H1 (cell line): ENCODE data around the gene CACNA1G. TPM values are rescaled to one million over a fixed set of nuclear protein-coding genes. Genes with fewer than 3 reads are reported as not detected.

Experiments used
- CTCF ChIA-PET: fragments of 300-600 bp; sonication (Branson Sonifier 250); formaldehyde crosslinking; loops from one replicate; lab custom pipeline; 2021; ENCODE audit not compliant: partially characterized antibody; lab: Charles Lee
- POLR2A ChIA-PET: fragments of 300-600 bp; sonication (Branson Sonifier 250); formaldehyde crosslinking; loops from one replicate; lab custom pipeline; 2021; ENCODE audit warnings: inconsistent platforms; ENCODE audit not compliant: partially characterized antibody; lab: Charles Lee
- DNase-seq, 2 experiments: peaks; one replicate each; pipeline versions ENCODE4 v3.0.0 to v3.0.0-alpha.2; 2010 to 2022; ENCODE audit warnings: low spot score in 2 of 2, low read depth in 1 of 2, mixed read lengths in 1 of 2
- FAIRE-seq: peaks from 2 replicates; lab custom pipeline; 2011; peaks lifted over from hg19 to GRCh38; lab: Jason Lieb, UNC
- H2AFZ ChIP-seq: 2 replicates; pipeline ENCODE4 v1.8.1; 2012; ENCODE audit warnings: low read length, inconsistent platforms
- H2AK5ac ChIP-seq: 2 replicates; pipeline ENCODE4 v1.6.1; 2013; ENCODE audit warnings: low read depth, low read length
- H2BK120ac ChIP-seq: replicated peaks from 2 replicates; pipeline ENCODE3; 2013; ENCODE audit warnings: low read depth, low read length, inconsistent platforms
- H2BK12ac ChIP-seq: 2 replicates; pipeline ENCODE4 v1.6.1; 2013; ENCODE audit warnings: low read depth, low read length
- H2BK15ac ChIP-seq: 2 replicates; pipeline ENCODE4 v1.6.1; 2013; ENCODE audit warnings: low read length
- H2BK20ac ChIP-seq: 2 replicates; pipeline ENCODE4 v1.6.1; 2013; ENCODE audit warnings: low read length
- H2BK5ac ChIP-seq: 2 replicates; pipeline ENCODE4 v1.6.1; 2013; ENCODE audit warnings: low read depth, low read length
- H3K14ac ChIP-seq: 2 replicates; pipeline ENCODE4 v1.6.1; 2013; ENCODE audit warnings: inconsistent platforms; ENCODE audit not compliant: insufficient read length
- H3K18ac ChIP-seq: 2 replicates; pipeline ENCODE4 v1.6.1; 2013; ENCODE audit warnings: low read length; ENCODE audit errors: extremely low read depth
- H3K23ac ChIP-seq: 2 replicates; pipeline ENCODE4 v1.6.1; 2013; ENCODE audit warnings: inconsistent platforms; ENCODE audit not compliant: insufficient read length
- H3K23me2 ChIP-seq: 2 replicates; pipeline ENCODE4 v1.6.1; 2013; ENCODE audit warnings: low read depth, low read length
- H3K27ac ChIP-seq: 2 replicates; pipeline ENCODE4 v1.6.1; 2011; ENCODE audit warnings: low read depth, low read length, inconsistent platforms
- H3K27me3 ChIP-seq, 4 experiments: replicated peaks in 1 of 4; 1 replicate in 1 of 4; 2 replicates in 3 of 4; pipeline versions ENCODE4 v1.6.1 to v1.8.1; 2011 to 2013; ENCODE audit warnings: low read length in 3 of 4, mild to moderate bottlenecking in 3 of 4, inconsistent platforms in 2 of 4, mixed read lengths in 2 of 4, moderate library complexity in 1 of 4; ENCODE audit not compliant: control insufficient read depth in 3 of 4, insufficient read depth in 3 of 4; ENCODE audit errors: extremely low read depth in 1 of 4
- H3K36me3 ChIP-seq, 4 experiments: 2 replicates each; pipeline versions ENCODE4 v1.6.1 to v1.8.1; 2011 to 2013; ENCODE audit warnings: mild to moderate bottlenecking in 4 of 4, low read length in 3 of 4, moderate library complexity in 2 of 4, control low read depth in 1 of 4, inconsistent platforms in 1 of 4; ENCODE audit not compliant: insufficient read depth in 4 of 4, control insufficient read depth in 2 of 4
- H3K4ac ChIP-seq: replicated peaks from 2 replicates; pipeline ENCODE3; 2013; ENCODE audit warnings: low read length, low read depth, mixed read lengths, inconsistent platforms; ENCODE audit not compliant: insufficient read length
- H3K4me1 ChIP-seq, 4 experiments: replicated peaks in 1 of 4; 1 replicate in 1 of 4; 2 replicates in 3 of 4; pipeline versions ENCODE4 v1.6.1 to v1.8.1; 2011 to 2013; ENCODE audit warnings: low read length in 3 of 4, inconsistent platforms in 2 of 4, mixed read lengths in 1 of 4; ENCODE audit not compliant: insufficient read depth in 4 of 4, control insufficient read depth in 3 of 4
- H3K4me2 ChIP-seq, 2 experiments: 2 replicates each; pipeline versions ENCODE4 v1.6.1 to v1.8.1; 2011 to 2013; ENCODE audit warnings: low read depth in 2 of 2, low read length in 2 of 2, control low read depth in 1 of 2, inconsistent platforms in 1 of 2, mild to moderate bottlenecking in 1 of 2; ENCODE audit not compliant: insufficient read depth in 1 of 2
- H3K4me3 ChIP-seq, 4 experiments: fragments of 200-600, 300-600 bp in 1 of 4; sonication (generic), shearing (Covaris generic), sonication (Bioruptor Twin) in 1 of 4; 2 replicates each; pipeline versions ENCODE4 v1.5.1 to v1.8.1; 2011 to 2016; ENCODE audit warnings: low read length in 4 of 4, low read depth in 3 of 4, control low read depth in 2 of 4, inconsistent platforms in 2 of 4, mild to moderate bottlenecking in 2 of 4, mixed read lengths in 1 of 4, moderate library complexity in 1 of 4; ENCODE audit not compliant: insufficient read depth in 2 of 4; ENCODE audit errors: extremely low read depth in 1 of 4
- H3K56ac ChIP-seq: replicated peaks from 2 replicates; pipeline ENCODE3; 2013; ENCODE audit warnings: low read depth, mild to moderate bottlenecking, mixed read lengths, low read length, inconsistent platforms; ENCODE audit not compliant: insufficient read length
- H3K79me1 ChIP-seq: 2 replicates; pipeline ENCODE4 v1.6.1; 2013; ENCODE audit warnings: low read depth, low read length, control low read depth
- H3K79me2 ChIP-seq, 2 experiments: 2 replicates each; pipeline versions ENCODE4 v1.6.1 to v1.8.1; 2012 to 2013; ENCODE audit warnings: low read length in 2 of 2, mild to moderate bottlenecking in 2 of 2, inconsistent platforms in 1 of 2; ENCODE audit not compliant: insufficient read depth in 2 of 2, control insufficient read depth in 1 of 2
- H3K9ac ChIP-seq, 4 experiments: replicated peaks in 1 of 4; 1 replicate in 1 of 4; 2 replicates in 3 of 4; pipeline versions ENCODE4 v1.6.1 to v1.8.1; 2011 to 2013; ENCODE audit warnings: low read depth in 3 of 4, low read length in 3 of 4, control low read depth in 2 of 4, mild to moderate bottlenecking in 2 of 4, moderate library complexity in 2 of 4, inconsistent platforms in 1 of 4; ENCODE audit errors: extremely low read depth in 1 of 4
- H3K9me3 ChIP-seq, 2 experiments: 2 replicates each; pipeline versions ENCODE4 v1.6.1 to v1.8.1; 2012 to 2013; ENCODE audit warnings: mild to moderate bottlenecking in 2 of 2, moderate library complexity in 2 of 2, control low read depth in 1 of 2, inconsistent platforms in 1 of 2, low read depth in 1 of 2, low read length in 1 of 2, mixed read lengths in 1 of 2; ENCODE audit not compliant: insufficient read depth in 2 of 2
- H4K20me1 ChIP-seq, 2 experiments: replicated peaks in 1 of 2; 2 replicates each; pipeline versions ENCODE3 to v1.8.1; 2011 to 2013; ENCODE audit warnings: inconsistent platforms in 2 of 2, low read length in 2 of 2, mild to moderate bottlenecking in 1 of 2; ENCODE audit not compliant: insufficient read depth in 2 of 2, control insufficient read depth in 1 of 2
- H4K5ac ChIP-seq: 2 replicates; pipeline ENCODE4 v1.6.1; 2013; ENCODE audit warnings: low read length, low read depth, mixed read lengths, inconsistent platforms; ENCODE audit not compliant: insufficient read length
- H4K8ac ChIP-seq: 2 replicates; pipeline ENCODE4 v1.8.0; 2013; ENCODE audit warnings: mild to moderate bottlenecking, moderate library complexity, low read length, inconsistent platforms; ENCODE audit not compliant: insufficient read depth; ENCODE audit errors: extremely low read depth
- H4K91ac ChIP-seq: replicated peaks from 2 replicates; pipeline ENCODE3; 2013; ENCODE audit warnings: low read length, mixed read lengths, inconsistent platforms; ENCODE audit not compliant: insufficient read length
- CBX8 ChIP-seq: fragments of 300-800, 300-1000 bp; sonication (generic); IDR thresholded peaks from 2 replicates; pipeline ENCODE4 v1.7.1; 2016; ENCODE audit warnings: low read depth, low read length, borderline replicate concordance
- RAD21 ChIP-seq, 2 experiments: IDR thresholded peaks in 1 of 2; conservative IDR thresholded peaks in 1 of 2; 2 replicates each; pipeline ENCODE4 v1.6.1; 2011; ENCODE audit warnings: low read depth in 2 of 2, low read length in 2 of 2, improper control_type of control experiment in 1 of 2, inconsistent platforms in 1 of 2, mild to moderate bottlenecking in 1 of 2, moderate library complexity in 1 of 2
- WGBS, 2 experiments: shearing (Covaris generic) in 1 of 2; methylation state at CpG; one replicate each; pipeline versions ENCODE4 v1.1.6 to v1.1.7; 2013 to 2015; ENCODE audit warnings: low lambda C conversion rate in 2 of 2, mixed read lengths in 2 of 2, inconsistent platforms in 1 of 2, low coverage in 1 of 2, missing lambda C conversion rate in 1 of 2; ENCODE audit not compliant: insufficient replicate concordance in 2 of 2, insufficient coverage in 1 of 2, insufficient read length in 1 of 2; ENCODE audit errors: extremely low coverage in 1 of 2, missing lambda C conversion rate in 1 of 2; 5-methylcytosine and 5-hydroxymethylcytosine counted together
- polyA plus RNA-seq, 7 experiments: library from polyadenylated mRNA; depleted of rRNA in 3 of 7; stranded (reverse) in 5 of 7; unstranded in 2 of 7; fragments of >200 nt in 5 of 7; fragments of 200-250 nt in 2 of 7; gene quantifications; 1 replicate in 5 of 7; 2 replicates in 1 of 7; 4 replicates in 1 of 7; pipeline versions ENCODE4 v1.2.1 to v1.2.3, GENCODE V29; 2011 to 2013; ENCODE audit warnings: missing spikeins in 2 of 7, mixed read lengths in 2 of 7
- total RNA-seq: library from RNA; stranded (reverse); fragmentation: NEBNext Ultra II Directional; extraction: Animal tissue kit (Norgen Biotek cat#: 25700); gene quantifications from 2 replicates; pipeline ENCODE4 v1.2.1, GENCODE V29; 2021
- TF ChIP-seq, protein P1 (sequence below), 3 experiments: IDR thresholded peaks; 1 replicate in 2 of 3; 2 replicates in 1 of 3; pipeline versions ENCODE4 v1.5.1 to v1.6.1; 2011; ENCODE audit warnings: low read length in 3 of 3, mild to moderate bottlenecking in 3 of 3, inconsistent platforms in 2 of 3, low read depth in 1 of 3, moderate library complexity in 1 of 3; ENCODE audit not compliant: insufficient read depth in 1 of 3; ENCODE audit errors: control extremely low read depth in 1 of 3

Gene CACNA1G
- total and polyA plus RNA-seq, 2 of the 8 experiments (the other 6 are each of a cell fraction or from before 2014, with no cell fraction given) = 2.9 to 4.9 TPM

DNA sequence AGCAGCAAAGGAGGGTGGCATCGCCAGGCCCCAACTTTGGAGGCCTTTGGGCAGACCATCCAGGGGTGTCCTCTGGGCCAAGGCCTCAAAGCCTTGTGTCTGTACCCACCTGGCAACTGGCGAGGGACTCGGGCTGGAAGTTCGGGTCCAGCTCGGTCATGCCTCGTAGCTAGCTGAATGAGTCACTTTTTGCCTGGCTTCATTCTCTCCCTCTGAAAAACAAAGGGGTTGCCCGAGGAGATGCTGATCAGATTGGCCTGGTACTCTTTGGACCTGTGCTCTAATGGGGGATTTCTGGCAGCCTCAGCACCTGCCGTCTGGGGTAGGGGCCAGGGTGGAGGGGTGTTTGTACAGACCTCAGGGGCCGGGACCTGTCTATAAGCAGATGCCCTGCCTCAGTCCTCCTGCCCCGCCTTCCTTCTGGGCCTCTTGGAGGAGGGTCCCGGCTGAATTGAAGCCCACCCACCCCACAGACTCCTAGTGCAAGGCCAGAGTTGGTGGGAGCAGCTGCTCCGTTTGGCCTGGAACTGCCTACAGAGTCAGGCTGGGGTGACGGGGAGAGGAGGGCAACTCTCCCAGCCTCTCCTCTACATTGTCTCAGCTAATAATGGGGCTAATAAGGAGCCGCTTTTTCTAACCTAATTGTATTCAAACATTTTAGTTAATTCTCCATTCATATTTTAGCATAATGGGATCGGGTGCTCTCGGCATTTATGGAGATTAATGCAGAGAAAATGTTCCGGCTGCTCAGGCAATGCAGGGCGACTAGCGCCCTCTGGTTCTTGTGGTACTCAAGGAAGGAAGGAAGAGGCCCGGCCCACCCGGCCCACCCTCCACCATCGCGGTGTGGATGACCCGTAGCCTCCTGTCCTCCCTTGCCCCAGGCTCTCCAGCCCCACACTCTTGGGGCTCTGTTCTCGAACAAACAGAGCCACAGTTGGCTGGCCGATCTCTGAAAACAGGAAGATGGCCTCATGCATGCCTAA lies 52.8 kb downstream of the CACNA1G start:
- H3K79me2 ChIP-seq = no peaks in the 10 kb centered on the region
- H2BK5ac ChIP-seq = no peak overlapping the region
- CTCF ChIA-PET = interaction anchor here (0.6 to 19.7 kb wide), 17 partner anchors 8 to 247 kb away, joined by 3 to 300 read pairs (median 5); partner anchors contain the start of gene ABCC3
- no peak overlapping the region for H3K23ac ChIP-seq
- no peak for FAIRE-seq
- peaks cover 0 to 2% of the 10 kb centered on the region in 2 experiments for H4K20me1 ChIP-seq
- TF ChIP-seq, protein P1, sequence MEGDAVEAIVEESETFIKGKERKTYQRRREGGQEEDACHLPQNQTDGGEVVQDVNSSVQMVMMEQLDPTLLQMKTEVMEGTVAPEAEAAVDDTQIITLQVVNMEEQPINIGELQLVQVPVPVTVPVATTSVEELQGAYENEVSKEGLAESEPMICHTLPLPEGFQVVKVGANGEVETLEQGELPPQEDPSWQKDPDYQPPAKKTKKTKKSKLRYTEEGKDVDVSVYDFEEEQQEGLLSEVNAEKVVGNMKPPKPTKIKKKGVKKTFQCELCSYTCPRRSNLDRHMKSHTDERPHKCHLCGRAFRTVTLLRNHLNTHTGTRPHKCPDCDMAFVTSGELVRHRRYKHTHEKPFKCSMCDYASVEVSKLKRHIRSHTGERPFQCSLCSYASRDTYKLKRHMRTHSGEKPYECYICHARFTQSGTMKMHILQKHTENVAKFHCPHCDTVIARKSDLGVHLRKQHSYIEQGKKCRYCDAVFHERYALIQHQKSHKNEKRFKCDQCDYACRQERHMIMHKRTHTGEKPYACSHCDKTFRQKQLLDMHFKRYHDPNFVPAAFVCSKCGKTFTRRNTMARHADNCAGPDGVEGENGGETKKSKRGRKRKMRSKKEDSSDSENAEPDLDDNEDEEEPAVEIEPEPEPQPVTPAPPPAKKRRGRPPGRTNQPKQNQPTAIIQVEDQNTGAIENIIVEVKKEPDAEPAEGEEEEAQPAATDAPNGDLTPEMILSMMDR (IDR thresholded peaks at IDR 0.05; ENCODE audit: control extremely low read depth in 1 of 3, insufficient read depth in 1 of 3, low read depth in 1 of 3, low read length in 3 of 3) = peak in 1 of 3 experiments; percentile 24; a peak in 2 of 4 replicates
- no peak for TF ChIP-seq CBX8
- TF ChIP-seq RAD21 (IDR thresholded peaks at IDR 0.05 in 1 of 2, conservative IDR thresholded peaks at IDR 0.05 in 1 of 2; ENCODE audit: low read depth in 2 of 2, low read length in 2 of 2) = peak; percentile 37
- TF ChIP-seq, all 59 proteins: peak for 2
- peaks cover 0 to 6% (median 3%) of the 10 kb centered on the region in 4 experiments; a peak in 1 of 7 replicates for H3K4me1 ChIP-seq
- no peaks in the 10 kb centered on the region for H3K27me3 ChIP-seq
- POLR2A ChIA-PET = interaction anchor here (0.6 kb wide), 1 partner anchor 16 kb away, joined by 4 read pairs; no protein-coding TSS in a partner anchor
- H3K56ac ChIP-seq = no peak overlapping the region
- no peak overlapping the region for H3K4me3 ChIP-seq
- no peak overlapping the region for H4K8ac ChIP-seq
- H4K91ac ChIP-seq = no peak overlapping the region
- H3K27ac ChIP-seq = no peak overlapping the region
- H2AFZ ChIP-seq = no peak overlapping the region
- H3K9ac ChIP-seq = no peak overlapping the region
- H4K5ac ChIP-seq = no peak overlapping the region
- no peak overlapping the region for H2BK12ac ChIP-seq
- H3K79me1 ChIP-seq = no peaks in the 10 kb centered on the region
- no peak overlapping the region for H3K4ac ChIP-seq
- H2BK120ac ChIP-seq = no peak overlapping the region
- no peaks in the 10 kb centered on the region for H3K36me3 ChIP-seq
- H2BK15ac ChIP-seq = no peak overlapping the region
- no peak overlapping the region for H3K4me2 ChIP-seq
- no peak for DNase-seq
- H3K23me2 ChIP-seq = no peaks in the 10 kb centered on the region
- H3K18ac ChIP-seq = peak overlapping the region; percentile 48; the same call in 1 of the 2 replicates
- H2BK20ac ChIP-seq = no peak overlapping the region
- no peaks in the 10 kb centered on the region for H3K9me3 ChIP-seq
- no peak overlapping the region; the same call in 1 of the 2 replicates for H2AK5ac ChIP-seq
- 81% methylated on average over 23 of the region's 26 CpGs; no CpG with 5 or more reads in 1 of the 2 experiments for WGBS, 2 experiments
- H3K14ac ChIP-seq = no peak overlapping the region
